MCF 10A (cell line): ENCODE measurements around the gene FFAR3. TPM values are rescaled to one million over a fixed set of nuclear protein-coding genes. Genes with fewer than 3 reads are reported as not detected.

Experiments used
- BruUV-seq: library from RNA; stranded (reverse); fragments of 400-500 nt; replicated peaks from 2 replicates; lab custom pipeline; 2021; lab: Mats Ljungman, UMichigan
- CTCF ChIA-PET: fragments of 300-600 bp; sonication (Branson Sonifier 250); formaldehyde crosslinking; extraction: SDS; loops from one replicate; lab custom pipeline; 2021; ENCODE audit warnings: antibody characterized with exemption, inconsistent platforms; lab: Yijun Ruan, JAX
- POLR2A ChIA-PET: fragments of 300-600, 350-650 bp; sonication (Branson Sonifier 250); formaldehyde crosslinking; extraction: SDS; loops from one replicate; lab custom pipeline; 2020; ENCODE audit warnings: antibody characterized with exemption, inconsistent platforms; lab: Yijun Ruan, JAX
- DNase-seq: peaks from one replicate; pipeline ENCODE4 v3.0.0-alpha.2; 2018; ENCODE audit not compliant: unreplicated experiment
- H3K27ac Mint-ChIP-seq: one replicate; pipeline ENCODE4 v1.8.0; 2022; ENCODE audit warnings: mild to moderate bottlenecking, low read depth, mixed read lengths; ENCODE audit not compliant: unreplicated experiment
- H3K27me3 Mint-ChIP-seq: one replicate; pipeline ENCODE4 v1.8.0; 2022; ENCODE audit warnings: mixed read lengths; ENCODE audit not compliant: insufficient read depth, unreplicated experiment
- H3K36me3 Mint-ChIP-seq: one replicate; pipeline ENCODE4 v1.8.0; 2022; ENCODE audit warnings: mild to moderate bottlenecking, moderate library complexity, mixed read lengths; ENCODE audit not compliant: insufficient read depth, unreplicated experiment
- H3K4me1 Mint-ChIP-seq: one replicate; pipeline ENCODE4 v1.8.0; 2022; ENCODE audit warnings: mixed read lengths; ENCODE audit not compliant: insufficient read depth, unreplicated experiment
- H3K4me3 Mint-ChIP-seq: one replicate; pipeline ENCODE4 v1.8.0; 2022; ENCODE audit warnings: mild to moderate bottlenecking, moderate library complexity, mixed read lengths; ENCODE audit not compliant: unreplicated experiment
- H3K9me3 Mint-ChIP-seq: one replicate; pipeline ENCODE4 v1.8.0; 2022; ENCODE audit warnings: mixed read lengths; ENCODE audit not compliant: unreplicated experiment
- CTCF ChIP-seq: fragments of 200-600 bp; IDR thresholded peaks from one replicate; pipeline ENCODE4 v1.8.0; 2022; ENCODE audit warnings: antibody characterized with exemption, mild to moderate bottlenecking; ENCODE audit not compliant: unreplicated experiment
- intact Hi-C: fragments of 100-400 bp; cut with micrococcal nuclease; formaldehyde crosslinking; loops from 2 replicates; pipeline ENCODE4 v1.14.1; 2022
- total RNA-seq: library from RNA; stranded (reverse); gene quantifications from 2 replicates; pipeline ENCODE4 v1.2.3, GENCODE V29; 2022

The FFAR3 gene
- total RNA-seq, 1 experiment from 2014 or later: not detected

DNA sequence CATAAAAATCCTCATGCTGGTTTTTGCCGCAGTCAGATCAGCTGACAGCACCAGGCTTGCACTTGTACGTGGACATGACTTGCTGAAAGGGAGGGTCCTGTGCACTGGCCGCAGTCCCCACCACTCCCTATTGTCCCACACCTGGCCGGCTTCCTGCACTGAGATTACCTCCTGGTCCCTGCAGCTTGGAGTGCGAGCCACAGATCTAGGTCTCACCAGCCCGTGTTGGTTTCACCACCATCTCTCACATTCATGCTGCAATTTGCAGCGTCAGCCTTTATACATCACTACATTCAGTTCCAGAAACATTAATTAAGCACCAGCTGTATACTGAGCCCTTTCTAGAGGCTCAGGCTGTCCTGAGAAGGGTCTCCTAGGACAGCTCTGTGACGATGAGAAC is 44.2 kb upstream of the FFAR3 start:
- H3K4me3 Mint-ChIP-seq: no peak overlapping the region
- no peaks in the 10 kb centered on the region for H3K27me3 Mint-ChIP-seq
- intact Hi-C loops: no loop called here
- TF ChIP-seq CTCF: no peak
- peaks cover 16% of the 10 kb centered on the region for H3K4me1 Mint-ChIP-seq
- no peak overlapping the region for H3K27ac Mint-ChIP-seq
- no peak for DNase-seq
- no peaks in the 10 kb centered on the region for H3K36me3 Mint-ChIP-seq
- BruUV-seq: no TSS peak
- CTCF ChIA-PET: interaction anchor here (0.6 kb wide), 1 partner anchor 17 kb away, joined by 3 read pairs; no protein-coding TSS in a partner anchor
- POLR2A ChIA-PET: interaction anchor here (0.6 kb wide), 1 partner anchor 794 kb away, joined by 3 read pairs; no protein-coding TSS in a partner anchor
- no peaks in the 10 kb centered on the region for H3K9me3 Mint-ChIP-seq

DNA sequence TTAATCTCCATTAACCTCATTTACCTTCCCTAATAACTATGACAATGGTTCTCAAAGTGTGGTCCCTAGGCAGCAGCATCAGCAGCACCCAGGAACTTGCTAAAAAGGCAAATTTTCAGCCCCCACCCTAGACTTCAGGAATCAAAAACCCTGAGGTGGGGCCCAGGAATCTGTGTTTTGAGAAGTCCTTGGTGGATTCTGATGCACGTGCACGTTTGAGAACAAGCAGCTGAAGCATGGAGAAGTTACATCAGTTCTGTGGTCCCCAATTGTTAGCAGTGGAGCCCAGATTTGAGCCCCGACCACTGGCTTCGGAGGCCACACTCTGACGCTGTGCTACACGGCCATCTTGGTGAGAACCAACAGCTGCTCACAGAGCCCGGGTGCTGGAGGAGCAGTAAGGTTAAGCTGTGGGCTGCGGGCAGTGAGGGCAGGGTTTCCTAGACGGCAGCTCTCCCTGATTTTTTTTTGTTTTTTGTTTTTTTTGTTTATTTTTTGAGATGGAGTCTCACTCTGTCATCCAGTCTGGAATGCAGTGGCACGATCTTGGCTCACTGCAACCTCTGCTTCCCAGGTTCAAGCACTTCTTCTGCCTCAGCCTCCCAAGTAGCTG is 43.3 kb upstream of the FFAR3 start:
- CTCF ChIA-PET: interaction anchor here (1.1 to 1.8 kb wide), 2 partner anchors 8 to 154 kb away, joined by 3 to 4 read pairs; no protein-coding TSS in a partner anchor
- H3K4me1 Mint-ChIP-seq: peaks cover 21% of the 10 kb centered on the region
- H3K27ac Mint-ChIP-seq: no peak overlapping the region
- TF ChIP-seq CTCF: no peak
- no peaks in the 10 kb centered on the region for H3K9me3 Mint-ChIP-seq
- POLR2A ChIA-PET: no interaction called here
- no peak for DNase-seq
- no peak overlapping the region for H3K4me3 Mint-ChIP-seq
- BruUV-seq: no TSS peak
- no peaks in the 10 kb centered on the region for H3K36me3 Mint-ChIP-seq
- no peaks in the 10 kb centered on the region for H3K27me3 Mint-ChIP-seq
- intact Hi-C loops: no loop called here

GRCh38 chr19:35315883-35316282 is 42.4 kb upstream of the FFAR3 start:
- no peaks in the 10 kb centered on the region for H3K27me3 Mint-ChIP-seq
- POLR2A ChIA-PET: no interaction called here
- intact Hi-C loops: no loop called here
- no TSS peak for BruUV-seq
- H3K9me3 Mint-ChIP-seq: no peaks in the 10 kb centered on the region
- CTCF ChIA-PET: interaction anchor here (0.6 to 1.8 kb wide), 4 partner anchors 9 to 181 kb away, joined by 3 to 4 read pairs (median 3); no protein-coding TSS in a partner anchor
- H3K36me3 Mint-ChIP-seq: no peaks in the 10 kb centered on the region
- DNase-seq: no peak
- peaks cover 21% of the 10 kb centered on the region for H3K4me1 Mint-ChIP-seq
- TF ChIP-seq CTCF: no peak
- no peak overlapping the region for H3K27ac Mint-ChIP-seq
- no peak overlapping the region for H3K4me3 Mint-ChIP-seq

DNA sequence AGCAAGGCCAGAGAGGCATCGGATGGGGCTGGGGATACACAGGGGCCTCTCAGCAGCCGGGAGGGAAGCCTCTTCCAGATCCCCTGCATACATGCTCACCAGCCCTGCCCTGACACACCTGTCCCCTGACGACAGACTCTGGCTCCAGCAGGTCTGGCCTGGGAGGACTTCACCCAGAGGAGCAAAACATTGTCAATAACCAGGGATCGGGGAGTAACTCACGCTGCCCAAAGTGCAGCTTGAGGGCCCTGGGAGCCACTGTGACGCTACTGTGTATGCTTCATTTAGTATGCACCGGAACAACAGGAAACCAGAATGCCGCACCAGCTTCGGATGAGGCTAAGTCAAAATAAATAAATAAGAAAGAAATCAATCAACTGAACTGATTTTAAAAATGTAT is 41.7 kb upstream of the FFAR3 start:
- TF ChIP-seq CTCF: no peak
- H3K4me1 Mint-ChIP-seq: peaks cover 21% of the 10 kb centered on the region
- H3K36me3 Mint-ChIP-seq: no peaks in the 10 kb centered on the region
- POLR2A ChIA-PET: no interaction called here
- no peak overlapping the region for H3K4me3 Mint-ChIP-seq
- H3K9me3 Mint-ChIP-seq: no peaks in the 10 kb centered on the region
- intact Hi-C loops: no loop called here
- BruUV-seq: no TSS peak
- no peak for DNase-seq
- no peaks in the 10 kb centered on the region for H3K27me3 Mint-ChIP-seq
- H3K27ac Mint-ChIP-seq: no peak overlapping the region
- CTCF ChIA-PET: interaction anchor here (0.9 to 1.8 kb wide), 2 partner anchors 152 to 181 kb away, joined by 3 to 4 read pairs; no protein-coding TSS in a partner anchor
